ENCODE measurements around the gene MKLN1. TPM values are rescaled to one million over a fixed set of nuclear protein-coding genes. Genes with fewer than 3 reads are reported as not detected.

MKLN1 gene
- total and polyA plus RNA-seq, 2 of the 13 experiments (the other 11 are each of a cell fraction or from before 2014, with no cell fraction given), result 33.6 to 43.5 TPM

GRCh38 chr7:131327626-131328376 lies at the start of gene MKLN1 (continued):
- TF ChIP-seq, protein P1, sequence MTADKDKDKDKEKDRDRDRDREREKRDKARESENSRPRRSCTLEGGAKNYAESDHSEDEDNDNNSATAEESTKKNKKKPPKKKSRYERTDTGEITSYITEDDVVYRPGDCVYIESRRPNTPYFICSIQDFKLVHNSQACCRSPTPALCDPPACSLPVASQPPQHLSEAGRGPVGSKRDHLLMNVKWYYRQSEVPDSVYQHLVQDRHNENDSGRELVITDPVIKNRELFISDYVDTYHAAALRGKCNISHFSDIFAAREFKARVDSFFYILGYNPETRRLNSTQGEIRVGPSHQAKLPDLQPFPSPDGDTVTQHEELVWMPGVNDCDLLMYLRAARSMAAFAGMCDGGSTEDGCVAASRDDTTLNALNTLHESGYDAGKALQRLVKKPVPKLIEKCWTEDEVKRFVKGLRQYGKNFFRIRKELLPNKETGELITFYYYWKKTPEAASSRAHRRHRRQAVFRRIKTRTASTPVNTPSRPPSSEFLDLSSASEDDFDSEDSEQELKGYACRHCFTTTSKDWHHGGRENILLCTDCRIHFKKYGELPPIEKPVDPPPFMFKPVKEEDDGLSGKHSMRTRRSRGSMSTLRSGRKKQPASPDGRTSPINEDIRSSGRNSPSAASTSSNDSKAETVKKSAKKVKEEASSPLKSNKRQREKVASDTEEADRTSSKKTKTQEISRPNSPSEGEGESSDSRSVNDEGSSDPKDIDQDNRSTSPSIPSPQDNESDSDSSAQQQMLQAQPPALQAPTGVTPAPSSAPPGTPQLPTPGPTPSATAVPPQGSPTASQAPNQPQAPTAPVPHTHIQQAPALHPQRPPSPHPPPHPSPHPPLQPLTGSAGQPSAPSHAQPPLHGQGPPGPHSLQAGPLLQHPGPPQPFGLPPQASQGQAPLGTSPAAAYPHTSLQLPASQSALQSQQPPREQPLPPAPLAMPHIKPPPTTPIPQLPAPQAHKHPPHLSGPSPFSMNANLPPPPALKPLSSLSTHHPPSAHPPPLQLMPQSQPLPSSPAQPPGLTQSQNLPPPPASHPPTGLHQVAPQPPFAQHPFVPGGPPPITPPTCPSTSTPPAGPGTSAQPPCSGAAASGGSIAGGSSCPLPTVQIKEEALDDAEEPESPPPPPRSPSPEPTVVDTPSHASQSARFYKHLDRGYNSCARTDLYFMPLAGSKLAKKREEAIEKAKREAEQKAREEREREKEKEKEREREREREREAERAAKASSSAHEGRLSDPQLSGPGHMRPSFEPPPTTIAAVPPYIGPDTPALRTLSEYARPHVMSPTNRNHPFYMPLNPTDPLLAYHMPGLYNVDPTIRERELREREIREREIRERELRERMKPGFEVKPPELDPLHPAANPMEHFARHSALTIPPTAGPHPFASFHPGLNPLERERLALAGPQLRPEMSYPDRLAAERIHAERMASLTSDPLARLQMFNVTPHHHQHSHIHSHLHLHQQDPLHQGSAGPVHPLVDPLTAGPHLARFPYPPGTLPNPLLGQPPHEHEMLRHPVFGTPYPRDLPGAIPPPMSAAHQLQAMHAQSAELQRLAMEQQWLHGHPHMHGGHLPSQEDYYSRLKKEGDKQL (CRISPR knock-in tag; IDR thresholded peaks at IDR 0.05; ENCODE audit: low read depth), result no peak
- TF ChIP-seq TAF1 (CRISPR knock-in tag; IDR thresholded peaks at IDR 0.05), result peak; percentile 97
- TF ChIP-seq TOPORS (CRISPR knock-in tag; IDR thresholded peaks at IDR 0.05), result no peak
- TF ChIP-seq RBM22 (optimal IDR thresholded peaks at IDR 0.05; ENCODE audit: low read length), result no peak
- TF ChIP-seq ZHX2 (IDR thresholded peaks at IDR 0.05; ENCODE audit: low read depth), result peak; percentile 50; the same call in 1 of the 2 replicates
- no peak for TF ChIP-seq ZHX2 (CRISPR knock-in tag; IDR thresholded peaks at IDR 0.05; ENCODE audit: borderline replicate concordance)
- TF ChIP-seq PHF5A (CRISPR knock-in tag; IDR thresholded peaks at IDR 0.05; ENCODE audit: low read depth, unreplicated experiment), result no peak
- TF ChIP-seq SNRNP70 (IDR thresholded peaks at IDR 0.05; ENCODE audit: low read depth, low read length), result no peak
- TF ChIP-seq GTF3A (CRISPR knock-in tag; conservative IDR thresholded peaks at IDR 0.05), result no peak; the same call in 1 of the 2 replicates
- peak; percentile 94 for TF ChIP-seq ZC3H13 (CRISPR knock-in tag; IDR thresholded peaks at IDR 0.05)
- TF ChIP-seq ZNF615 (CRISPR knock-in tag; IDR thresholded peaks at IDR 0.05; ENCODE audit: borderline replicate concordance), result no peak
- no peak for TF ChIP-seq ISL2 (CRISPR knock-in tag; IDR thresholded peaks at IDR 0.05)
- TF ChIP-seq FLYWCH1 (CRISPR knock-in tag; IDR thresholded peaks at IDR 0.05), result no peak
- TF ChIP-seq MXI1 (IDR thresholded peaks at IDR 0.05; ENCODE audit: borderline replicate concordance, low read depth, low read length), result peak; percentile 66; the same call in 1 of the 3 replicates
- TF ChIP-seq, protein P2, sequence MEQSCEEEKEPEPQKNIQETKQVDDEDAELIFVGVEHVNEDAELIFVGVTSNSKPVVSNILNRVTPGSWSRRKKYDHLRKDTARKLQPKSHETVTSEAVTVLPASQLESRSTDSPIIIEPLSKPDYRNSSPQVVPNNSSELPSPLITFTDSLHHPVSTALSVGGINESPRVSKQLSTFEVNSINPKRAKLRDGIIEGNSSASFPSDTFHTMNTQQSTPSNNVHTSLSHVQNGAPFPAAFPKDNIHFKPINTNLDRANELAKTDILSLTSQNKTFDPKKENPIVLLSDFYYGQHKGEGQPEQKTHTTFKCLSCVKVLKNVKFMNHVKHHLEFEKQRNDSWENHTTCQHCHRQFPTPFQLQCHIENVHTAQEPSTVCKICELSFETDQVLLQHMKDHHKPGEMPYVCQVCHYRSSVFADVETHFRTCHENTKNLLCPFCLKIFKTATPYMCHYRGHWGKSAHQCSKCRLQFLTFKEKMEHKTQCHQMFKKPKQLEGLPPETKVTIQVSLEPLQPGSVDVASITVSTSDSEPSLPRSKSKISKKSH (CRISPR knock-in tag; IDR thresholded peaks at IDR 0.05; ENCODE audit: borderline replicate concordance), result peak; percentile 75; the same call in 1 of the 2 replicates
- no peak for TF ChIP-seq ZNF562 (CRISPR knock-in tag; IDR thresholded peaks at IDR 0.05; ENCODE audit: borderline replicate concordance)
- TF ChIP-seq ARNT (IDR thresholded peaks at IDR 0.05), result no peak

All from HepG2 (cell line).